ENCODE results near the gene TBCD. TPM values are rescaled to one million over a fixed set of nuclear protein-coding genes. Genes with fewer than 3 reads are reported as not detected.

Gene TBCD
- polyA plus RNA-seq, 1 experiment, result 38.6 TPM

DNA sequence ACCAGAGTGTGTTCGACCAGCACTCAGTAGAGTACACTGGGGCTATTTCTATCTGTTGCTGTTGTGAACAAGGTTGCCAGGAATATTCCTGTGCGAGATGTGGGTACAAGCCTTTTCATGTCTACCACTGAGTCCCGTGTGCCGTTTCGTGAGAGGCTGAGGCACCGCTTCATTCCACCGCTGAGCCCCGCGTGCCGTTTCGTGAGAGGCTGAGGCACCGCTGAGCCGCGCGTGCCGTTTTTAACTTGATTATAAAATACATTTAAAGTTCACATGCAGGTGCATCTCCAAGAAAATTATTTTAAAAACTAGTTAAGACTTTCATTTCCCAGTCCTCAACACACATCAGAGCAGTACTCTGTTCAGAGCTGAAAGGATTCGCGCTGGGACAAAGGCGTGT lies 166.6 kb downstream of the TBCD start:
- no peak for DNase-seq (ENCODE audit: low read depth)
- Histone ChIP-seq H3K36me3 (ENCODE audit: control insufficient read depth, insufficient read depth, low read length) (peaks cover 4% of the 10 kb centered on the region), H3K27me3 (ENCODE audit: control insufficient read depth, insufficient read depth, low read length) (no peaks in the 10 kb centered on the region), H3K4me3 (ENCODE audit: low read depth, low read length) (no peak overlapping the region)
- no peak for TF ChIP-seq CTCF (IDR thresholded peaks at IDR 0.05; ENCODE audit: insufficient read depth, low read depth, low read length)
- ChIA-PET CTCF (no interaction called here), POLR2A (no interaction called here)

- no peak for TF ChIP-seq CTCF (IDR thresholded peaks at IDR 0.05; ENCODE audit: insufficient read depth, low read depth, low read length)
- ChIA-PET POLR2A (no interaction called here), CTCF (no interaction called here)
- Histone ChIP-seq H3K27me3 (ENCODE audit: control insufficient read depth, insufficient read depth, low read length) (no peaks in the 10 kb centered on the region), H3K36me3 (ENCODE audit: control insufficient read depth, insufficient read depth, low read length) (peaks cover 7% of the 10 kb centered on the region), H3K4me3 (ENCODE audit: low read depth, low read length) (no peak overlapping the region)
- DNase-seq (ENCODE audit: low read depth), result no peak
Observed at GRCh38 chr17:82920150-82920549, 168.3 kb downstream of the TBCD start.

GRCh38 chr17:82920715-82921114 lies 168.8 kb downstream of the TBCD start:
- TF ChIP-seq CTCF (IDR thresholded peaks at IDR 0.05; ENCODE audit: insufficient read depth, low read depth, low read length), result no peak
- Histone ChIP-seq H3K36me3 (ENCODE audit: control insufficient read depth, insufficient read depth, low read length) (peaks cover 7% of the 10 kb centered on the region), H3K4me3 (ENCODE audit: low read depth, low read length) (no peak overlapping the region), H3K27me3 (ENCODE audit: control insufficient read depth, insufficient read depth, low read length) (no peaks in the 10 kb centered on the region)
- POLR2A ChIA-PET, result no interaction called here
- CTCF ChIA-PET, result interaction anchor here (1.1 kb wide), 1 partner anchor 139 kb away, joined by 3 read pairs; no protein-coding TSS in a partner anchor
- no peak for DNase-seq (ENCODE audit: low read depth)

GRCh38 chr17:82921426-82921825 lies 169.6 kb downstream of the TBCD start:
- no peaks in the 10 kb centered on the region for H3K27me3 ChIP-seq (ENCODE audit: control insufficient read depth, insufficient read depth, low read length)
- POLR2A ChIA-PET, result no interaction called here
- CTCF ChIA-PET, result interaction anchor here (1.1 kb wide), 1 partner anchor 139 kb away, joined by 3 read pairs; no protein-coding TSS in a partner anchor
- no peak for TF ChIP-seq CTCF (IDR thresholded peaks at IDR 0.05; ENCODE audit: insufficient read depth, low read depth, low read length)
- peaks cover 7% of the 10 kb centered on the region for H3K36me3 ChIP-seq (ENCODE audit: control insufficient read depth, insufficient read depth, low read length)
- H3K4me3 ChIP-seq (ENCODE audit: low read depth, low read length), result no peak overlapping the region
- DNase-seq (ENCODE audit: low read depth), result no peak

DNA sequence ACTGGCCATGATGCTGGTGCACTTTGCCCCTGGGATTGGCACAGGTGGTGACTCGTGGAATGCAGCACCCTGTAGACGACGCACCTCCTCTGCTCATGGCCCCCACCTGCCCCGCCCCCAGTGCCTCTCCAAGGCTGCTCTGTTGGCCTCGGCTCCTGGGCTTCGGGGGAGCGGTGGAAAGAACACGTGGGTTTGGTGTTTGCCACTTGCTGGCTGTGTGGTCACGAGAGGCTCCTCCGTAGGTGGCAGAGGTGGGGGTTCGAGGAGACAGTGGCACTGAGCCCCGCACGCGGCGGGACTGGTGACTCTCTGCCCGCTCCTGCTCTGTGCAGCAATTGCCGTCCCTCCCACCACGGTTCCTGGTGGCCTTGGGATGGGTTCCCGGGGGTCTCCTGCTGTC lies 170.8 kb downstream of the TBCD start:
- ChIA-PET POLR2A (no interaction called here), CTCF (no interaction called here)
- no peak for TF ChIP-seq CTCF (IDR thresholded peaks at IDR 0.05; ENCODE audit: insufficient read depth, low read depth, low read length)
- Histone ChIP-seq H3K36me3 (ENCODE audit: control insufficient read depth, insufficient read depth, low read length) (peaks cover 11% of the 10 kb centered on the region), H3K27me3 (ENCODE audit: control insufficient read depth, insufficient read depth, low read length) (no peaks in the 10 kb centered on the region), H3K4me3 (ENCODE audit: low read depth, low read length) (no peak overlapping the region)
- DNase-seq (ENCODE audit: low read depth), result no peak
